Nephron progenitor cell (in vitro differentiated cells): ENCODE data around the gene OR51D1.

Experiments
- DNase-seq: peaks from one replicate; pipeline ENCODE4 v3.0.0; 2021
- H3K27ac Mint-ChIP-seq: 2 replicates; pipeline ENCODE4 v1.8.0; 2021; ENCODE audit warnings: mild to moderate bottlenecking, moderate library complexity, mixed read lengths
- H3K27me3 Mint-ChIP-seq: 2 replicates; pipeline ENCODE4 v1.8.0; 2021; ENCODE audit warnings: mild to moderate bottlenecking, low read depth, mixed read lengths; ENCODE audit not compliant: poor library complexity
- H3K36me3 Mint-ChIP-seq: 2 replicates; pipeline ENCODE4 v1.8.0; 2021; ENCODE audit warnings: low read depth, mixed read lengths
- H3K4me1 Mint-ChIP-seq: 2 replicates; pipeline ENCODE4 v1.8.0; 2021; ENCODE audit warnings: mixed read lengths
- H3K4me3 Mint-ChIP-seq: 2 replicates; pipeline ENCODE4 v1.8.0; 2021; ENCODE audit warnings: mild to moderate bottlenecking, moderate library complexity, mixed read lengths
- H3K9me3 Mint-ChIP-seq: 2 replicates; pipeline ENCODE4 v1.8.0; 2021; ENCODE audit warnings: mild to moderate bottlenecking, moderate library complexity, mixed read lengths
- CTCF ChIP-seq: fragments of 200-600 bp; sonication (generic); IDR thresholded peaks from 2 replicates; pipeline ENCODE4 v1.5.0; 2021; ENCODE audit warnings: antibody characterized with exemption

Gene OR51D1

GRCh38 chr11:4642043-4642442 is 4.8 kb downstream of the OR51D1 start:
- H3K27me3 Mint-ChIP-seq: peaks cover 2% of the 10 kb centered on the region
- peaks cover 41% of the 10 kb centered on the region for H3K4me1 Mint-ChIP-seq
- H3K9me3 Mint-ChIP-seq: no peaks in the 10 kb centered on the region
- DNase-seq: no peak
- H3K27ac Mint-ChIP-seq: no peak overlapping the region
- H3K36me3 Mint-ChIP-seq: no peaks in the 10 kb centered on the region
- TF ChIP-seq CTCF: no peak
- no peak overlapping the region for H3K4me3 Mint-ChIP-seq

GRCh38 chr11:4643076-4643475 is 5.8 kb downstream of the OR51D1 start:
- Mint-ChIP-seq H3K36me3 (no peaks in the 10 kb centered on the region), H3K4me1 (peaks cover 44% of the 10 kb centered on the region), H3K27me3 (peaks cover 2% of the 10 kb centered on the region), H3K9me3 (no peaks in the 10 kb centered on the region), H3K4me3 (no peak overlapping the region), H3K27ac (no peak overlapping the region)
- TF ChIP-seq CTCF: no peak
- DNase-seq: no peak

- Mint-ChIP-seq H3K27me3 (peaks cover 2% of the 10 kb centered on the region), H3K4me3 (peak within 1 kb of the TSS; percentile 43), H3K27ac (peak within 1 kb of the TSS; percentile 57), H3K9me3 (no peaks in the 10 kb centered on the region), H3K4me1 (peaks cover 45% of the 10 kb centered on the region), H3K36me3 (no peaks in the 10 kb centered on the region)
- DNase-seq: no peak
- no peak for TF ChIP-seq CTCF
Observed at GRCh38 chr11:4643682-4644081, 6.4 kb downstream of the OR51D1 start, which contains the start of gene OR51E1. OR51E1 (plus strand) TSS chr11:4643982; CDS start chr11:4652527, 8,545 bp downstream.

GRCh38 chr11:4644233-4644632 is 7.0 kb downstream of the OR51D1 start:
- Mint-ChIP-seq H3K4me1 (peaks cover 45% of the 10 kb centered on the region), H3K4me3 (peak overlapping the region; percentile 43), H3K27me3 (peaks cover 2% of the 10 kb centered on the region), H3K27ac (peak overlapping the region; percentile 57), H3K9me3 (no peaks in the 10 kb centered on the region), H3K36me3 (no peaks in the 10 kb centered on the region)
- no peak for DNase-seq
- no peak for TF ChIP-seq CTCF

GRCh38 chr11:4645974-4646373 is 8.7 kb downstream of the OR51D1 start:
- H3K36me3 Mint-ChIP-seq: no peaks in the 10 kb centered on the region
- H3K9me3 Mint-ChIP-seq: no peaks in the 10 kb centered on the region
- no peak overlapping the region for H3K4me3 Mint-ChIP-seq
- H3K4me1 Mint-ChIP-seq: peaks cover 45% of the 10 kb centered on the region
- TF ChIP-seq CTCF: no peak
- DNase-seq: no peak
- H3K27me3 Mint-ChIP-seq: peaks cover 2% of the 10 kb centered on the region
- no peak overlapping the region for H3K27ac Mint-ChIP-seq

GRCh38 chr11:4647766-4648165 is 10.5 kb downstream of the OR51D1 start:
- H3K4me1 Mint-ChIP-seq: peaks cover 33% of the 10 kb centered on the region
- no peak for DNase-seq
- peaks cover 4% of the 10 kb centered on the region for H3K27me3 Mint-ChIP-seq
- no peak overlapping the region for H3K27ac Mint-ChIP-seq
- no peak for TF ChIP-seq CTCF
- no peak overlapping the region for H3K4me3 Mint-ChIP-seq
- H3K9me3 Mint-ChIP-seq: no peaks in the 10 kb centered on the region
- H3K36me3 Mint-ChIP-seq: peaks cover 1% of the 10 kb centered on the region
